ENCODE data around the gene DNAJC4. TPM values are rescaled to one million over a fixed set of nuclear protein-coding genes. Genes with fewer than 3 reads are reported as not detected.

The DNAJC4 gene
- total and polyA plus RNA-seq, 2 of the 8 experiments (the other 6 are each of a cell fraction or from before 2014, with no cell fraction given) = 14.6 to 31.0 TPM

GRCh38 chr11:64266339-64266738, 36.0 kb downstream of the DNAJC4 start:
- Histone ChIP-seq H3K4me2 (ENCODE audit: insufficient read depth in 1 of 2, low read depth in 2 of 2, low read length in 2 of 2) (no peak overlapping the region), H2AFZ (ENCODE audit: low read length) (no peak overlapping the region), H4K8ac (ENCODE audit: extremely low read depth, insufficient read depth, low read length) (no peak overlapping the region), H4K5ac (ENCODE audit: insufficient read length, low read depth, low read length) (no peak overlapping the region), H3K27me3 (replicated peaks in 1 of 4; ENCODE audit: control insufficient read depth in 3 of 4, extremely low read depth in 1 of 4, insufficient read depth in 3 of 4, low read length in 3 of 4) (no peaks in the 10 kb centered on the region), H3K79me2 (ENCODE audit: control insufficient read depth in 1 of 2, insufficient read depth in 2 of 2, low read length in 2 of 2) (no peaks in the 10 kb centered on the region), H2AK5ac (ENCODE audit: low read depth, low read length) (no peak overlapping the region), H3K9me3 (ENCODE audit: insufficient read depth in 2 of 2, low read depth in 1 of 2, low read length in 1 of 2) (no peaks in the 10 kb centered on the region), H3K27ac (ENCODE audit: low read depth, low read length) (no peak overlapping the region), H2BK12ac (ENCODE audit: low read depth, low read length) (no peak overlapping the region), H3K23ac (ENCODE audit: insufficient read length) (no peak overlapping the region), H2BK5ac (ENCODE audit: low read depth, low read length) (no peak overlapping the region), H3K9ac (replicated peaks in 1 of 4; ENCODE audit: extremely low read depth in 1 of 4, low read depth in 3 of 4, low read length in 3 of 4) (no peak overlapping the region), H4K20me1 (replicated peaks in 1 of 2; ENCODE audit: control insufficient read depth in 1 of 2, insufficient read depth in 2 of 2, low read length in 2 of 2) (peaks cover 4 to 13% of the 10 kb centered on the region in 2 experiments), H3K23me2 (ENCODE audit: low read depth, low read length) (peaks cover 4% of the 10 kb centered on the region), H3K14ac (ENCODE audit: insufficient read length) (no peak overlapping the region), H3K4ac (replicated peaks; ENCODE audit: insufficient read length, low read depth, low read length) (no peak overlapping the region), H3K18ac (ENCODE audit: extremely low read depth, low read length) (no peak overlapping the region), H3K79me1 (ENCODE audit: low read depth, low read length) (no peaks in the 10 kb centered on the region), H2BK15ac (ENCODE audit: low read length) (no peak overlapping the region), H3K56ac (replicated peaks; ENCODE audit: insufficient read length, low read depth, low read length) (no peak overlapping the region), H2BK20ac (ENCODE audit: low read length) (no peak overlapping the region), H3K4me3 (ENCODE audit: extremely low read depth in 1 of 4, insufficient read depth in 2 of 4, low read depth in 3 of 4, low read length in 4 of 4) (no peak overlapping the region), H3K36me3 (ENCODE audit: control insufficient read depth in 2 of 4, insufficient read depth in 4 of 4, low read length in 3 of 4) (peaks cover 10 to 51% (median 22%) of the 10 kb centered on the region in 4 experiments), H2BK120ac (replicated peaks; ENCODE audit: low read depth, low read length) (no peak overlapping the region), H3K4me1 (replicated peaks in 1 of 4; ENCODE audit: control insufficient read depth in 3 of 4, insufficient read depth in 4 of 4, low read length in 3 of 4) (peaks cover 0 to 11% (median 4%) of the 10 kb centered on the region in 4 experiments; a peak in 5 of 7 replicates), H4K91ac (replicated peaks; ENCODE audit: insufficient read length, low read length) (no peak overlapping the region)
- ChIA-PET CTCF (ENCODE audit: partially characterized antibody) (interaction anchor here (0.9 to 8.5 kb wide), 7 partner anchors 10 to 59 kb away, joined by 3 to 102 read pairs (median 4); partner anchors contain the start of genes CATSPERZ, PLCB3 and PPP1R14B), POLR2A (ENCODE audit: partially characterized antibody) (interaction anchor here (10.2 to 11.9 kb wide), 2 partner anchors 10 to 20 kb away, joined by 101 to 352 read pairs; partner anchors contain the start of genes FKBP2, PLCB3 and PPP1R14B)
- 92% methylated on average over 15 of the region's 15 CpGs; no CpG with 5 or more reads in 1 of the 2 experiments for WGBS, 2 experiments (ENCODE audit: extremely low coverage in 1 of 2, insufficient coverage in 1 of 2, insufficient read length in 1 of 2, insufficient replicate concordance in 2 of 2, low coverage in 1 of 2, low lambda C conversion rate in 2 of 2, missing lambda C conversion rate in 1 of 2)
- DNase-seq (ENCODE audit: low read depth in 1 of 2, low spot score in 2 of 2) (no peak), FAIRE-seq (no peak)

Data from H1 (cell line).